ENCODE results near the gene MAGI2.
A peak's percentile ranks its signal among the peaks of the same experiment; 100 is the strongest.

The MAGI2 gene

GRCh38 chr7:79282070-79282694 lies 171.3 kb downstream of the MAGI2 start:
- TF ChIP-seq CTCF (IDR thresholded peaks at IDR 0.05; ENCODE audit: low read depth, low read length): peak; percentile 37; the same call in 1 of the 2 replicates
- peak overlapping the region; percentile 14 for H3K4me3 ChIP-seq (ENCODE audit: low read depth, low read length)

GRCh38 chr7:79281426-79281825 lies 172.0 kb downstream of the MAGI2 start:
- no peak overlapping the region for H3K4me3 ChIP-seq (ENCODE audit: low read depth, low read length)
- no peak for TF ChIP-seq CTCF (IDR thresholded peaks at IDR 0.05; ENCODE audit: low read depth, low read length)

GRCh38 chr7:79272938-79273337 lies 180.5 kb downstream of the MAGI2 start:
- TF ChIP-seq CTCF (IDR thresholded peaks at IDR 0.05; ENCODE audit: low read depth, low read length): no peak
- H3K4me3 ChIP-seq (ENCODE audit: low read depth, low read length): no peak overlapping the region

- peak; percentile 29; the same call in 1 of the 2 replicates for TF ChIP-seq CTCF (IDR thresholded peaks at IDR 0.05; ENCODE audit: low read depth, low read length)
- H3K4me3 ChIP-seq (ENCODE audit: low read depth, low read length): no peak overlapping the region
Measured at GRCh38 chr7:79272066-79272669, 181.3 kb downstream of the MAGI2 start.

- no peak for TF ChIP-seq CTCF (IDR thresholded peaks at IDR 0.05; ENCODE audit: low read depth, low read length)
- no peak overlapping the region for H3K4me3 ChIP-seq (ENCODE audit: low read depth, low read length)
Measured at GRCh38 chr7:79268730-79269129, 184.7 kb downstream of the MAGI2 start.

- H3K4me3 ChIP-seq (ENCODE audit: low read depth, low read length): no peak overlapping the region
- TF ChIP-seq CTCF (IDR thresholded peaks at IDR 0.05; ENCODE audit: low read depth, low read length): no peak
Measured at GRCh38 chr7:79258826-79259225, 194.6 kb downstream of the MAGI2 start.

GRCh38 chr7:79257959-79258358 lies 195.5 kb downstream of the MAGI2 start:
- no peak overlapping the region for H3K4me3 ChIP-seq (ENCODE audit: low read depth, low read length)
- TF ChIP-seq CTCF (IDR thresholded peaks at IDR 0.05; ENCODE audit: low read depth, low read length): no peak
